ENCODE measurements around the gene DLK2. TPM values are rescaled to one million over a fixed set of nuclear protein-coding genes. Genes with fewer than 3 reads are reported as not detected.
A peak's percentile ranks its signal among the peaks of the same experiment; 100 is the strongest.

DLK2 gene, protein sequence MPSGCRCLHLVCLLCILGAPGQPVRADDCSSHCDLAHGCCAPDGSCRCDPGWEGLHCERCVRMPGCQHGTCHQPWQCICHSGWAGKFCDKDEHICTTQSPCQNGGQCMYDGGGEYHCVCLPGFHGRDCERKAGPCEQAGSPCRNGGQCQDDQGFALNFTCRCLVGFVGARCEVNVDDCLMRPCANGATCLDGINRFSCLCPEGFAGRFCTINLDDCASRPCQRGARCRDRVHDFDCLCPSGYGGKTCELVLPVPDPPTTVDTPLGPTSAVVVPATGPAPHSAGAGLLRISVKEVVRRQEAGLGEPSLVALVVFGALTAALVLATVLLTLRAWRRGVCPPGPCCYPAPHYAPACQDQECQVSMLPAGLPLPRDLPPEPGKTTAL
- 3.6 and 6.2 TPM in 2 replicates for total RNA-seq (2021)
- percentile 22 among the genes with signal in this experiment for Bru-seq, nascent RNA
- percentile 15 among the genes with signal in this experiment for BruChase-seq, experiment 1, labeled RNA remaining after a 2-hour chase
- BruChase-seq, experiment 2, labeled RNA remaining after a 6-hour chase, result percentile 34 among the genes with signal in this experiment
- long read RNA-seq, transcript DLK2-203 (6 exons, 1,590 nt), result major isoform, 5 of 8 reads
- long read RNA-seq, partial matches to known transcripts, result 0 of 8 reads
- long read RNA-seq, other reads (novel, unspliced or antisense), result 2 of 8 reads

DNA sequence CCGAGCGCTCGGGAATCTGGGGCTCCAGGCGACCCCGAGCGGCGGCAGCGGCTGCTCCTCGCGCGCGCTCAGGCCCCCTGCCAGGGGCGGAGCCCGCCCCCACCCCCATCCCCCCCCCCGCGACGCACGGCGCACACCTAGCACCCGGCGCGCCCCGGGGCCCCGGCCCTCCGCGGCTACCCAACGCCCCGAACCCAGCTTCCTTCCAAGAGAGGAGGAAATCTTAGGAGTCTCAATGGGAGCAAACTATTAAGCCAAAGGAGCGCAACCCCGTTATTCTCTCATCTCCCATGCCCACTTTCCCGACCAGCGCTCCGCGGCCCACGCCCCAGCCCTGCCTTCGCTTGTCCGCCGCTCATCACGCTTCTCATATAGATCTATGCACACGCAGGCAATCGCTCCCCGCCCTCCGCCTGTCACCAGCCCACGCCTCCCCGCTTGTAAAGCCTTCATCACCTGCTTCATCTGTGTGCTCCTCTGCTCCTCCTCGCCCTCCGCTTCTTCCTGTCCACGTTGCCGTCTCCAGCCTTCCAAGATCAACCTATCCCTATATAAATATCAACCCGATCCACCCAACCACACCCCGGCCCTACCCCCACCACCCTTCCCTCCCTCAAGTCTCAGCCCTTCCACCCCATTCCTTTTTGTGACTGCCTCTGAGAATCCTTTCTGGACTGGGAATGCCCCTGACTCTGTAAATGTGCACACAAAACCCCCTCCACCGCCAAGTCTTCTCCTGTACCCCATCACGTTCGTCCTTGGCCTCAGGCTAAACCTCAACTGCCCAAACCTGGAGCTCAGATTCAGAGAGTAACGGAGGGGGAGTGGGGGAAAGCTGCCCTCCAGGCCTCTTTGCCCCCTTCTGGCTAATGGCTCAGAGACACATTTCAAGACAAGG is at the start of gene DLK2:
Gene DLK2 (minus strand): TSS at position 18 of the 898 bp plus-strand sequence. CDS start 723 bp downstream, outside the sequence.
- ChIA-PET POLR2A (ENCODE audit: unreplicated experiment) (no interaction called here), CTCF (interaction anchor here (0.6 to 0.7 kb wide), 2 partner anchors 31 to 432 kb away, joined by 3 to 5 read pairs; no protein-coding TSS in a partner anchor)
- BruUV-seq (replicated peaks), result TSS peak; percentile 46
- Histone ChIP-seq H2AFZ (peak within 1 kb of the TSS; percentile 74), H3K9me3 (ENCODE audit: insufficient read depth, low read depth) (no peaks in the 10 kb centered on the region), H4K20me1 (ENCODE audit: insufficient read depth) (no peaks in the 10 kb centered on the region), H3K27me3 (ENCODE audit: insufficient read depth, low read depth) (no peaks in the 10 kb centered on the region), H3K4me1 (replicated peaks; ENCODE audit: insufficient read depth) (0 out of 2 replicates have a peak, but pooled peaks cover 14% of the 10 kb centered on the region), H3K4me3 (peak within 1 kb of the TSS; percentile 72), H3K9me2 (ENCODE audit: insufficient read depth) (no peaks in the 10 kb centered on the region), H3K27ac (no peak within 1 kb of the TSS), H3K36me3 (ENCODE audit: low read depth) (peaks cover 3% of the 10 kb centered on the region), H3F3A (ENCODE audit: insufficient read depth, low read depth) (peaks cover 19% of the 10 kb centered on the region), H3K4me2 (peak within 1 kb of the TSS; percentile 99), H3K79me2 (ENCODE audit: low read depth) (no peaks in the 10 kb centered on the region)
- peak in 1 of 2 experiments; percentile 27 for DNase-seq
- intact Hi-C loops (cut with micrococcal nuclease; ENCODE audit: unreplicated experiment), result loop anchor here (2.0 kb wide), 2 partner anchors 29 to 51 kb away; partner anchors contain the start of gene ABCC10
- no peak for TF ChIP-seq EZH2 (IDR thresholded peaks at IDR 0.05; ENCODE audit: low read depth)
- TF ChIP-seq, protein P1, sequence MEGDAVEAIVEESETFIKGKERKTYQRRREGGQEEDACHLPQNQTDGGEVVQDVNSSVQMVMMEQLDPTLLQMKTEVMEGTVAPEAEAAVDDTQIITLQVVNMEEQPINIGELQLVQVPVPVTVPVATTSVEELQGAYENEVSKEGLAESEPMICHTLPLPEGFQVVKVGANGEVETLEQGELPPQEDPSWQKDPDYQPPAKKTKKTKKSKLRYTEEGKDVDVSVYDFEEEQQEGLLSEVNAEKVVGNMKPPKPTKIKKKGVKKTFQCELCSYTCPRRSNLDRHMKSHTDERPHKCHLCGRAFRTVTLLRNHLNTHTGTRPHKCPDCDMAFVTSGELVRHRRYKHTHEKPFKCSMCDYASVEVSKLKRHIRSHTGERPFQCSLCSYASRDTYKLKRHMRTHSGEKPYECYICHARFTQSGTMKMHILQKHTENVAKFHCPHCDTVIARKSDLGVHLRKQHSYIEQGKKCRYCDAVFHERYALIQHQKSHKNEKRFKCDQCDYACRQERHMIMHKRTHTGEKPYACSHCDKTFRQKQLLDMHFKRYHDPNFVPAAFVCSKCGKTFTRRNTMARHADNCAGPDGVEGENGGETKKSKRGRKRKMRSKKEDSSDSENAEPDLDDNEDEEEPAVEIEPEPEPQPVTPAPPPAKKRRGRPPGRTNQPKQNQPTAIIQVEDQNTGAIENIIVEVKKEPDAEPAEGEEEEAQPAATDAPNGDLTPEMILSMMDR (conservative IDR thresholded peaks at IDR 0.05), result no peak

DNA sequence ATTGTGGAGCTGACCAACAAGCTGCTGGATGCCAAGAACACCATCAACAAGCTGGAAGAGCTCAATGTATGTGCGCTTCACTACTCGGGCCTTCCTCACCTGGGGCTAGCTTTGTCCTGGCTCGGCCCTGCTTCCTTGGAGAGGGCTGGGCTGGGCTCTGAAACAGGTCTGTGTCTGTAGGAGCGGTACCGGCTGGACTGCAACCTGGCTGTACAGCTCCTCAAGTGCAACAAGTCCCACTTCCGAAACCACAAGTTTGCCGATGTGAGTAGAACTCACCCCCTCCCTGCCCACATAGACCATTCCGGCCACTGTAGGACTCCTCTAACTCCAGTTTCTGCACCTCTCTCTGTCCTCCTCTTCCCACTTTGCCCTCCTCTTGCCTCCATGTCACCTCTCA is 48.1 kb upstream of the DLK2 start:
- no peaks in the 10 kb centered on the region for H3K9me3 ChIP-seq (ENCODE audit: insufficient read depth, low read depth)
- no peak overlapping the region for H2AFZ ChIP-seq
- no peaks in the 10 kb centered on the region for H3K79me2 ChIP-seq (ENCODE audit: low read depth)
- TF ChIP-seq, protein P1 (conservative IDR thresholded peaks at IDR 0.05), result no peak
- TF ChIP-seq EZH2 (IDR thresholded peaks at IDR 0.05; ENCODE audit: low read depth), result no peak
- no TSS peak for BruUV-seq (replicated peaks)
- peaks cover 15% of the 10 kb centered on the region; the same call in 1 of the 2 replicates for H3K36me3 ChIP-seq (ENCODE audit: low read depth)
- no peaks in the 10 kb centered on the region for H3K27me3 ChIP-seq (ENCODE audit: insufficient read depth, low read depth)
- peaks cover 16% of the 10 kb centered on the region; the same call in 1 of the 2 replicates for H3F3A ChIP-seq (ENCODE audit: insufficient read depth, low read depth)
- CTCF ChIA-PET, result interaction anchor here (0.6 kb wide), 2 partner anchors 75 to 189 kb away, joined by 5 read pairs; no protein-coding TSS in a partner anchor
- H3K27ac ChIP-seq, result no peak overlapping the region
- no peaks in the 10 kb centered on the region for H3K4me1 ChIP-seq (replicated peaks; ENCODE audit: insufficient read depth)
- H3K4me2 ChIP-seq, result no peak overlapping the region
- POLR2A ChIA-PET (ENCODE audit: unreplicated experiment), result no interaction called here
- no peak overlapping the region for H3K4me3 ChIP-seq
- intact Hi-C loops (cut with micrococcal nuclease; ENCODE audit: unreplicated experiment), result no loop called here
- H3K9me2 ChIP-seq (ENCODE audit: insufficient read depth), result no peaks in the 10 kb centered on the region
- H4K20me1 ChIP-seq (ENCODE audit: insufficient read depth), result no peaks in the 10 kb centered on the region; the same call in 1 of the 2 replicates
- no peak for DNase-seq

DNA sequence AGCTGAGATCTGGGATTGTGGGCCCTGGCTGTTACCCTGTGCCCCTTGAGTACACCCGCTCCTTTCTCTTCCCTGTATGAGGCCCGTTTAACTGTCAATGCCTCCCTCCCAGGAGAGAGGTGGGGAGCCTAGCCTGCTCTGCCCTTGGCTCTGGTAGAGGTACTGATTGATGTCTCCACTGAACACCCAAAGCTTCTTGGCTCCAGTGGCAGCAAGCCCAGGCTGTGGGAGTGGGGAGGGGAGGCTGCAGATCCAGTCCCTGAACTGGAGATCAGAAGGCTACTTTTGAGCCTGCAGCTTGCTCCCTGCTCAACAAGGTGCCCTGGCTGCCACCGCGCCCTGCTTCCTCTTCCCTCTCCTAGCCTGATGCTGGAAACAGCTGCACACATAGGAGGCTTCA is 47.3 kb upstream of the DLK2 start:
- Histone ChIP-seq H3K79me2 (ENCODE audit: low read depth) (no peaks in the 10 kb centered on the region; the same call in 1 of the 2 replicates), H3K36me3 (ENCODE audit: low read depth) (peaks cover 15% of the 10 kb centered on the region; the same call in 1 of the 2 replicates), H3K9me2 (ENCODE audit: insufficient read depth) (no peaks in the 10 kb centered on the region), H3K27ac (no peak overlapping the region), H3K9me3 (ENCODE audit: insufficient read depth, low read depth) (no peaks in the 10 kb centered on the region), H3K27me3 (ENCODE audit: insufficient read depth, low read depth) (no peaks in the 10 kb centered on the region), H2AFZ (no peak overlapping the region), H4K20me1 (ENCODE audit: insufficient read depth) (no peaks in the 10 kb centered on the region; the same call in 1 of the 2 replicates), H3K4me2 (no peak overlapping the region), H3F3A (ENCODE audit: insufficient read depth, low read depth) (peaks cover 13% of the 10 kb centered on the region; the same call in 1 of the 2 replicates), H3K4me1 (replicated peaks; ENCODE audit: insufficient read depth) (no peaks in the 10 kb centered on the region), H3K4me3 (no peak overlapping the region)
- no peak for DNase-seq
- no TSS peak for BruUV-seq (replicated peaks)
- ChIA-PET CTCF (no interaction called here), POLR2A (ENCODE audit: unreplicated experiment) (no interaction called here)
- TF ChIP-seq, protein P1 (conservative IDR thresholded peaks at IDR 0.05), result no peak
- no peak for TF ChIP-seq EZH2 (IDR thresholded peaks at IDR 0.05; ENCODE audit: low read depth)
- intact Hi-C loops (cut with micrococcal nuclease; ENCODE audit: unreplicated experiment), result no loop called here

Measured in PC-9 (cell line).